Measurements from ENCODE around the gene PNPLA6.
A peak's percentile ranks its signal among the peaks of the same experiment; 100 is the strongest.

Gene PNPLA6

DNA sequence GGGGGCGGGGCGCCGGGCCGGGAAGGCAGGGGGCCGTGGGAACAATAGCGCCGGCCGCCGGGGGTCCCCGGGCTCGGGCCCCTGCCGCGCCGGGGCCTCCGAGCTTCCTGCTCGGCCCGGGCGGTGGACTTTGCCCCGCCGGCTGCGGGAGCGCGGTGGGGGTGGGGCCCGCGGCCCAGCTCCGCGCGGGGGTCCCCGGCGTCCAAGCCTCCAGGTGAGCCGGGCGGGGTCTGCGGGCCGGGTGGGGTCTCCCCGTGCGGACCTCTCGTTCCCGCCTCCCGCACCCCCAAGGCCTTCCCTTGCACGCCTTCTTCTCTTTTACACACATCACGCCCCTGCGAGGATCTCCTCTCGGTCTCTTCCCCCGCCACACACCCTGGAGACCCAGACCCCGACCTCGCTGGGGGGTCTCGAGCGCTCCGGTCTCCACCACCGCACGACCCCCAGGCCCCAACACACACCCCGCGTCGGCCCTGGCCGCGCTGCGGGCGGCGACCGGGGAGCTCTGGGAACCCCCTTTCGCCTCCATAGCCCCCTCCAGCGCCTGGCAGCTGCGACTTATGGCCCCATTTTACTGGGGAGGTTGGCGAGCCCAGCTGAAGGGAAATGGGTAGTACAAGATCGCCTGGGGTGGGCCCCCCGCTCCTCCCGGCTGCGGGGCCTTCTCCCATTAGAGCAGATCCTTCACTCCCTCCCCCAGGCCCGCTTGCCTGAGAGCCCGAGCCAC is 60.9 kb downstream of the PNPLA6 start:
- no peak for FAIRE-seq
- no peak for DNase-seq (ENCODE audit: low spot score)

GRCh38 chr19:7597689-7598088 is 62.2 kb downstream of the PNPLA6 start:
- FAIRE-seq (no peak), DNase-seq (ENCODE audit: low spot score) (no peak)

- DNase-seq (ENCODE audit: low spot score) (no peak), FAIRE-seq (no peak)
These were observed 62.7 kb downstream of the PNPLA6 start for GRCh38 chr19:7598180-7598579.

DNA sequence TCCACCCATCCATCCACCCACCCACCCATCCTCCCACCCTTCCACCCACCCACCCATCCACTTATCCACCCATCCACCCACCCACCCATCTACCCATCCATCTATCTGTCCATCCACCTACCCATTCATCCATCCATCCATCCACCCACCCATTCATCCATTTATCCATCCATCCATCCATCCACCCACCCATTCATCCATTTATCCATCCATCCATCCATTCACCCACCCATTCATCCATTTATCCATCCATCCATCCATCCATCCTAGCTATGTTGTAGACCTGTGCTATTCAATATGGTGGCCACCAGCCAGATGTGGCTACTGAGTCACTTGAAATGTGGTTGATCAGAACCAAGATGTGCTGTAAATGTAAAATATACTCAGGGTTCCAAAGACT is 65.2 kb downstream of the PNPLA6 start:
- no peak for DNase-seq (ENCODE audit: low spot score)
- FAIRE-seq = no peak

GRCh38 chr19:7602240-7602934 is 66.9 kb downstream of the PNPLA6 start:
- DNase-seq (ENCODE audit: low spot score) (no peak), FAIRE-seq (no peak)

DNA sequence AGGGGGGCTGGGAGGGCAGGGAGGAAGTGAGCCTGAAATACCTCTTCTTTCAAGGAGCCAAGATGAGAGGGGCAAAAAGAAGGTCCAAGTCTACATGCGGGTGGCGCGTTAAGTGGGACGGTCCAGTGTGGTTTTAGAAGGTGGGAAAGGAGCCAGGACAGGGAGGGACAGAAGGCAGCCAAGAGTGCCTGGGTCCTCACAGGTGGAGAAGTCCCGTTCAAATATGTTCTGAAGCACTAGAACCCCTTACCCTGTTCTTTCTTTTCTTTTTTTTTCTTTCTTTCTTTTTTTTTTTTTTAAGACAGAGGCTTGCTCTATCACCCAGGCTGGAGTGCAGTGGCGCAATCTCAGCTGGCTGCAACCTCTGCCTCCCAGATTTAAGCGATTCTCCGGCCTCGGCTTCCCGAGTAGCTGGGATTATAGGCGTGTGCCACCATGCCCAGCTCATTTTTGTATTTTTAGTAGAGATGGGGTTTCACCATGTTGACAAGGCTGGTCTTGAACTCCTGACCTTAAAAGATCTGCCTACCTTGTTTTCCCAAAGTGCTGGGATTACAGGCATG is 67.5 kb downstream of the PNPLA6 start:
- no peak for DNase-seq (ENCODE audit: low spot score)
- no peak for FAIRE-seq

- DNase-seq (ENCODE audit: low spot score) (no peak), FAIRE-seq (no peak)
These were observed 68.4 kb downstream of the PNPLA6 start for GRCh38 chr19:7603919-7604318.

- DNase-seq (ENCODE audit: low spot score) = peak; percentile 4
These were observed 70.1 kb downstream of the PNPLA6 start for GRCh38 chr19:7605490-7606222.

GRCh38 chr19:7606289-7606688 is 70.8 kb downstream of the PNPLA6 start:
- FAIRE-seq (no peak), DNase-seq (ENCODE audit: low spot score) (no peak)

More at GRCh38 chr19:7605490-7606222, 70.1 kb downstream of the PNPLA6 start:
- no peak for FAIRE-seq

- no peak for FAIRE-seq
These were observed 71.8 kb downstream of the PNPLA6 start for GRCh38 chr19:7607212-7607873.

GRCh38 chr19:7607874-7608560 is 72.5 kb downstream of the PNPLA6 start:
- DNase-seq (ENCODE audit: low spot score) (no peak), FAIRE-seq (no peak)

More at GRCh38 chr19:7607212-7607873, 71.8 kb downstream of the PNPLA6 start:
- no peak for DNase-seq (ENCODE audit: low spot score)

DNA sequence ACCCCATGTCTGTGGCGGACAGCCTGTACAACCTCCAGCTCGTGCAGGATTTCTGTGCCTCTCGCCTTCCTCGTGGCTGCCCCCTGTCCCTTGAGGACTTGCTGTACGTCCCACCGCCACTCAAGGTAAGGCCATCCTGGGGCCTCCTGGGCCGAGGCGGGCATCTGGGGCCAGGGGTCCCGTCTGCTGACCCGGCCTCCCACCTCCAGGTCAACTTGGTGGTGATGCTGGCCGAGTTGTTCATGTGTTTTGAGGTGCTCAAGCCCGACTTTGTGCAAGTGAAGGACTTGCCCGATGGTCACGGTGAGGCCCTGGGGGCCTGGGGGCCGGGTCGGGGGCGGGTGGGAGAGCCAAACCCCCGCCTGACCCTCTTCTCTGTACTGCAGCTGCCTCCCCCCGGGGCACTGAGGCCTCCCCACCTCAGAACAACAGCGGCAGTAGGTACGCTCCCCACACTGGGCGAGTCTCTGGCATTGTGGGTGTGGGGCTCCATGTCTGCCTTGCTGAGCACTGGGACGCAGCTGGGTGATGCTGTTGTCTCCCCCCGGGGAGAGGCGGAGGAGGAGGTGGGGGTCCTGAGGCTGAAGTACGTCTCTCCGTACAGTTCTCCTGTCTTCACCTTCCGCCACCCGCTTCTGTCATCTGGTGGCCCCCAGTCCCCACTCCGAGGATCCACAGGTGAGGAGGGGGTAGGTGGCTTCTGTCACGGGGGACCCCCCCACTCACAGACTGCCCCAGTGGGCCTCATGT is 75.1 kb downstream of the PNPLA6 start:
- no peak for DNase-seq (ENCODE audit: low spot score)
- FAIRE-seq = no peak
